HG03457 (cell line): Measurements from ENCODE around the gene GLIS1.

Experiments used
- ATAC-seq: cut with Tn5 transposase; IDR thresholded peaks from one replicate; pipeline ENCODE4 v1.9.1; 2021; ENCODE audit warnings: moderate number of reproducible peaks; ENCODE audit not compliant: unreplicated experiment

GLIS1 gene

GRCh38 chr1:53620061-53620855, 118.7 kb downstream of the GLIS1 start:
- no peak for ATAC-seq

DNA sequence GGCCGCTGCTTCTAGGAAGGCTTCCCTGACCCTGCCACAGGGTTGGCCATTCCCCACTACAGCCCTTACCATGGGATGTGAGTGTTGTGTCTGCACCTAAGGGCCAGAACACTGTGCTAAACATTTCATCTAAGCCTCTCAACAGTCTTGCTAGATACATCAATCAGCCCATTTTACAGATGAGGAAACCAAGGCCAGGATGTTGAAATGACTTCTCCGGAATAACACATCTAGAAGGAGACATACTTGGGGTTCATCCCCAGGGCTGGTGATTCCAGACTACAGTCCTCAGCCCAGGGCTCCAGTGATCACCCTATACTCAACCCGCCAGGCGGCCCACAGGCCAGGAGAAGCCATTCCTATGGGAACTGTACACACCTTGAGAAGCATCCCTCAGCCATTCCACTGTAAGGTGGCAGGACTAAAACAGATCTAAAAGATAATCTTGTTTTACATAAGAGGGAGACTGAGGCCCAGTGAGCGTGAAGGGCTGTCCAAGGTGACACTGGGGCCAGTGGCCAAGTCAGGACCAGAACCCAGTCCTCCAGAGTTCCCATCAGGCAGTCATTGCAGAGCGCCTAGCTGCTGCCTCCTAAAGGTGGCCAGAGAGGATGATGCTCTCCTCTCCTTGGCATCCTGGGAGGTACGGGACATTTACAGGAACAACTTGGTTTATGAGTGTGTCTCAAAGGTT, 119.5 kb downstream of the GLIS1 start:
- ATAC-seq: no peak

- ATAC-seq: no peak
Measured at GRCh38 chr1:53618500-53619366, 120.2 kb downstream of the GLIS1 start.

GRCh38 chr1:53617851-53618499, 121.0 kb downstream of the GLIS1 start:
- ATAC-seq: no peak

DNA sequence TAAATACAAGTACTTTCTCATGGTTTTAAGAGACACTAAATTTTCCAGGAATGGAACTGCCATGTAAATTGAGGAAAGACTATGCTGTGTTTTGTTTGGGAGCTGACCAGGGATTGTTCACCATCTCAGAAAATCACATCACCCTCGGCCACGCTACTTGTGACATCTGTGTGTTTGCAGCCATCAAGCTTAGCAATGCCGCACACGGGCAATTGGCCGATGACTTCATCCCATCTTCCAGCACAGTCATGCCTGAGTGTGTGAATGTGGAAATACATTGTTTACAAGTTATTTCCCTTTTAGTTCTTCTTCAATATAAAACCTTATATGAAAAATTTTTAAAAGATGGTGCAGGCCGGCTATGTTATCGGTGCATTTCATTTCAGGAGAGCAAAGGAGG, 121.6 kb downstream of the GLIS1 start:
- no peak for ATAC-seq

GRCh38 chr1:53616927-53617326, 122.0 kb downstream of the GLIS1 start:
- no peak for ATAC-seq

- ATAC-seq: no peak
Measured at GRCh38 chr1:53616511-53616910, 122.5 kb downstream of the GLIS1 start.

- no peak for ATAC-seq
Measured at GRCh38 chr1:53615101-53615500, 123.9 kb downstream of the GLIS1 start.

GRCh38 chr1:53614231-53615021, 124.5 kb downstream of the GLIS1 start:
- ATAC-seq: no peak

GRCh38 chr1:53608676-53609075, 130.3 kb downstream of the GLIS1 start:
- no peak for ATAC-seq

DNA sequence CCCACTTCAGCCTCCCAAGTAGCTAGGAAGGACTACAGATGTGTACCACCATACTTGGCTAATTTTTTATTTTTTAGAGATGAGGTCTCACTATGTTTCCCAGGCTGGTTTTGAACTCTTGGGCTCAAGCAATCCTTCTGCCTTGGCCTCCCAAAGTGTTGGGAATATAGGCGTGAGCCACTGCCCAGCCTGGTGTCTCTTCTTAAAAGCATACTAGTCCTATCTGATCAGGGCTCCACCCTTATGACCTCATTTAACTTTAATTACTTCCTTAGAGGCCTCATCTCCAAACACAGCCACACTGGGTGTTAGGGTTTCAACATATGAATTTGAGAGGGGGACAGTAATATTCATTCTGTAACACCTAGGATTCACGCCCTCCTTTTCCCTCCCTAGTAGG, 130.9 kb downstream of the GLIS1 start:
- no peak for ATAC-seq

DNA sequence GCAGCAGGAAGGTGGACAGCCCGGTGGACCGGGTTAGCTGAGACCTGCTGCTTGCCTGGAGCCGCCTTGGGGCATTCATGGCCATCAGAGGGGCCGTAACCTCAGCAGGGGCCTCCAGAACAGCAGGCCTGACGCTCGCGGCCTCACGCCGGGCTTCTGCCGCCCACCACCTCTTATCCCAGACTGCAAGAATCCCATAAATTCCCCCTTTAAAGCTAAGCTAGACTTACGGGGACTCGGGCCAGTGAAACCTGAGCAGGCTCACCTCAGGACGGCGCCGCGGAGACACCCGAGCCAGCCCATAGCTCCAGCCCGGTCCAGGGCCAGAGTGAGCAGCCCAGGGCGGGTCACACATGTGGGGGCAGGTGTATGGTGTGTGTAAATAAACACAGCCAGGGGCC, 132.3 kb downstream of the GLIS1 start:
- no peak for ATAC-seq

- no peak for ATAC-seq
Measured at GRCh38 chr1:53606197-53606596, 132.8 kb downstream of the GLIS1 start.

GRCh38 chr1:53605181-53605580, 133.8 kb downstream of the GLIS1 start:
- no peak for ATAC-seq

- ATAC-seq: no peak
Measured at GRCh38 chr1:53604291-53604919, 134.6 kb downstream of the GLIS1 start.

DNA sequence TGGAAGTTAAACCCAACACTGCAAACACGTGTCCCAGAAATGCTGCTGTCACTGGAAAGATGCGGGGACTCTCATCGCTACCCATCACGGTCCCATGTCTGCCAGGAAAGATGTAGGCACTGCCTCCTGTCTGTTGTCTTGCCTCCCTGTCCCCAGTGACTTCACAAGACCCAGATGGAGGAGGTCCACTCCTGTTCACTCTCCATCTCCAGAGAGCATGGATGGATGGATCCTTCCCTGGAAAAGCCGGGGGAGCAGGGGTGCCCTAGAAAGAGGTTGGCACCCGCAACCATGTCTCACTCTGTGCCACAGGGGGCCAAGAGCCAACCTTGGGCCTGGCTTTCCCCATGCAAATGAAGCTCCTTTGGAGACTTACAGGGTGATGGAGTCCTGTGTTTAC, 135.5 kb downstream of the GLIS1 start:
- ATAC-seq: no peak

- no peak for ATAC-seq
Measured at GRCh38 chr1:53601867-53602775, 136.8 kb downstream of the GLIS1 start.

- no peak for ATAC-seq
Measured at GRCh38 chr1:53601031-53601745, 137.8 kb downstream of the GLIS1 start.
